SK-N-SH (cell line): ENCODE results near the gene EDEM3. TPM values are rescaled to one million over a fixed set of nuclear protein-coding genes. Genes with fewer than 3 reads are reported as not detected.

ENCODE experiments used
- CTCF ChIA-PET: fragments of 300-600, 350-600 bp; formaldehyde crosslinking; extraction: SDS; loops from one replicate; lab custom pipeline; 2021; lab: Yijun Ruan, JAX
- POLR2A ChIA-PET: fragments of 350-600 bp; sonication (Branson Sonifier 250); formaldehyde crosslinking; extraction: SDS; loops from one replicate; lab custom pipeline; 2020; ENCODE audit warnings: antibody characterized with exemption, inconsistent platforms; lab: Yijun Ruan, JAX
- DNase-seq: peaks from one replicate; pipeline ENCODE4 v3.0.0; 2012
- H2AFZ ChIP-seq: fragments of 200-600 bp; sonication (generic); 2 replicates; pipeline ENCODE4 v1.8.1; 2016; ENCODE audit warnings: antibody characterized with exemption, mild to moderate bottlenecking, low read depth
- H3F3A ChIP-seq: fragments of 200-600 bp; sonication (generic); replicated peaks from 2 replicates; pipeline ENCODE3; 2016; ENCODE audit warnings: antibody characterized with exemption, mild to moderate bottlenecking; ENCODE audit not compliant: insufficient read depth
- H3K27ac ChIP-seq, 2 experiments: fragments of 200-500 bp in 1 of 2; fragments of 200-600 bp in 1 of 2; sonication (Bioruptor generic) in 1 of 2; sonication (generic), shearing (Covaris generic) in 1 of 2; 2 replicates each; pipeline versions ENCODE4 v1.5.1 to v1.6.1; 2014 to 2016; ENCODE audit warnings: low read depth in 2 of 2, inconsistent platforms in 1 of 2, low read length in 1 of 2, mild to moderate bottlenecking in 1 of 2, mixed read lengths in 1 of 2
- H3K27me3 ChIP-seq: fragments of 200-600 bp; sonication (generic), shearing (Covaris generic); 2 replicates; pipeline ENCODE4 v1.6.1; 2016; ENCODE audit warnings: mixed run types; ENCODE audit not compliant: insufficient read depth
- H3K36me3 ChIP-seq, 2 experiments: fragments of 200-500 bp in 1 of 2; fragments of 200-600 bp in 1 of 2; sonication (Bioruptor generic) in 1 of 2; sonication (generic) in 1 of 2; replicated peaks in 1 of 2; 2 replicates each; pipeline versions ENCODE3 to v1.5.1; 2014 to 2016; ENCODE audit warnings: low read length in 1 of 2, mild to moderate bottlenecking in 1 of 2; ENCODE audit not compliant: insufficient read depth in 2 of 2, control insufficient read depth in 1 of 2
- H3K4me1 ChIP-seq, 2 experiments: fragments of 200-500 bp in 1 of 2; fragments of 200-600 bp in 1 of 2; sonication (Bioruptor generic) in 1 of 2; sonication (generic), shearing (Covaris generic) in 1 of 2; 2 replicates each; pipeline versions ENCODE4 v1.5.1 to v1.6.1; 2014 to 2016; ENCODE audit warnings: low read depth in 1 of 2, low read length in 1 of 2, mixed run types in 1 of 2; ENCODE audit not compliant: insufficient read depth in 2 of 2, control insufficient read depth in 1 of 2
- H3K4me2 ChIP-seq: fragments of 200-600 bp; sonication (generic), shearing (Covaris generic); 2 replicates; pipeline ENCODE4 v1.6.1; 2017; ENCODE audit warnings: mixed run types
- H3K4me3 ChIP-seq, 2 experiments: fragments of 200-500 bp in 1 of 2; fragments of 200-600 bp in 1 of 2; sonication (Bioruptor generic) in 1 of 2; sonication (generic), shearing (Covaris generic) in 1 of 2; 2 replicates each; pipeline versions ENCODE4 v1.5.1 to v1.8.1; 2014 to 2016; ENCODE audit warnings: low read depth in 2 of 2, inconsistent platforms in 1 of 2, low read length in 1 of 2, mild to moderate bottlenecking in 1 of 2, mixed read lengths in 1 of 2, moderate library complexity in 1 of 2
- H3K79me2 ChIP-seq: fragments of 200-600 bp; sonication (generic); 2 replicates; pipeline ENCODE4 v1.8.1; 2017; ENCODE audit warnings: mild to moderate bottlenecking; ENCODE audit not compliant: insufficient read depth
- H3K9ac ChIP-seq: fragments of 200-600 bp; sonication (generic); 2 replicates; pipeline ENCODE4 v1.6.1; 2017; ENCODE audit warnings: mixed run types
- H3K9me2 ChIP-seq: fragments of 200-600 bp; sonication (generic); 2 replicates; pipeline ENCODE4 v1.6.1; 2017; ENCODE audit warnings: mixed run types
- H3K9me3 ChIP-seq: fragments of 200-600 bp; sonication (generic); 2 replicates; pipeline ENCODE4 v1.6.1; 2017; ENCODE audit warnings: mixed run types, mild to moderate bottlenecking, moderate library complexity
- H4K20me1 ChIP-seq: fragments of 200-600 bp; sonication (generic); 2 replicates; pipeline ENCODE4 v1.6.1; 2017; ENCODE audit warnings: mild to moderate bottlenecking, mixed run types; ENCODE audit not compliant: insufficient read depth
- CHD2 ChIP-seq: fragments of 150-350 bp; IDR thresholded peaks from 2 replicates; pipeline ENCODE4 v1.6.1; 2018; ENCODE audit warnings: low read length; ENCODE audit not compliant: partially characterized antibody
- EP300 ChIP-seq, 2 experiments: IDR thresholded peaks; 2 replicates each; pipeline versions ENCODE4 v1.4.0 to v1.6.1; 2012; ENCODE audit warnings: borderline replicate concordance in 1 of 2, low read depth in 1 of 2, low read length in 1 of 2
- FOSL2 ChIP-seq: IDR thresholded peaks from 2 replicates; pipeline ENCODE4 v1.4.0; 2012; ENCODE audit warnings: low read depth, mild to moderate bottlenecking, moderate library complexity, borderline replicate concordance
- FOXM1 ChIP-seq: IDR thresholded peaks from 2 replicates; pipeline ENCODE4 v1.4.0; 2012; ENCODE audit warnings: low read depth, mild to moderate bottlenecking
- GABPA ChIP-seq: IDR thresholded peaks from 2 replicates; pipeline ENCODE4 v1.4.0; 2012; ENCODE audit warnings: low read depth, mild to moderate bottlenecking
- GATA2 ChIP-seq: sonication (generic); formaldehyde crosslinking; IDR thresholded peaks from 2 replicates; pipeline ENCODE4 v1.5.0; 2020; ENCODE audit warnings: mild to moderate bottlenecking, missing genetic modification reagents
- MEF2A ChIP-seq: IDR thresholded peaks from 2 replicates; pipeline ENCODE4 v1.4.0; 2012; ENCODE audit warnings: low read depth, borderline replicate concordance
- NFIC ChIP-seq: IDR thresholded peaks from 2 replicates; pipeline ENCODE4 v1.4.0; 2012; ENCODE audit warnings: borderline replicate concordance
- NRF1 ChIP-seq: IDR thresholded peaks from 2 replicates; pipeline ENCODE4 v1.6.1; 2012; ENCODE audit warnings: low read depth, mild to moderate bottlenecking, low read length
- RAD21 ChIP-seq: IDR thresholded peaks from 2 replicates; pipeline ENCODE4 v1.6.1; 2012; ENCODE audit warnings: mild to moderate bottlenecking, low read length
- TCF12 ChIP-seq: IDR thresholded peaks from 2 replicates; pipeline ENCODE4 v1.4.0; 2012
- YY1 ChIP-seq: IDR thresholded peaks from 2 replicates; pipeline ENCODE4 v1.4.0; 2012; ENCODE audit warnings: low read depth, mild to moderate bottlenecking
- WGBS: methylation state at CpG from one replicate; pipeline ENCODE4 v1.1.6; 2017; ENCODE audit warnings: low lambda C conversion rate; 5-methylcytosine and 5-hydroxymethylcytosine counted together
- polyA plus RNA-seq, 3 experiments: library from polyadenylated mRNA; depleted of rRNA; stranded (reverse); fragments of >200 nt; gene quantifications; 2 replicates each; pipeline ENCODE4 v1.2.3, GENCODE V29; 2012
- TF ChIP-seq, protein P1 (sequence below): IDR thresholded peaks from 2 replicates; pipeline ENCODE4 v1.4.0; 2012; ENCODE audit warnings: low read depth, borderline replicate concordance
- TF ChIP-seq, protein P2 (sequence below): fragments of 150-350 bp; IDR thresholded peaks from 2 replicates; pipeline ENCODE4 v1.6.1; 2016; ENCODE audit warnings: mild to moderate bottlenecking, low read depth, low read length
- TF ChIP-seq, protein P3 (sequence below): IDR thresholded peaks from 2 replicates; pipeline ENCODE4 v1.4.0; 2012; ENCODE audit warnings: low read depth
- TF ChIP-seq, protein P4 (sequence below): fragments of 150-350 bp; IDR thresholded peaks from 2 replicates; pipeline ENCODE4 v1.6.1; 2017; ENCODE audit warnings: antibody characterized with exemption, low read length, low read depth, borderline replicate concordance
- TF ChIP-seq, protein P5 (sequence below): fragments of 200-600 bp; sonication (generic); IDR thresholded peaks from 2 replicates; pipeline ENCODE4 v1.6.1; 2017; ENCODE audit warnings: antibody characterized with exemption, mild to moderate bottlenecking, moderate library complexity

EDEM3 gene
- polyA plus RNA-seq, 1 of the 3 experiments (the other 2 are of a cell fraction) = 28.6 TPM

DNA sequence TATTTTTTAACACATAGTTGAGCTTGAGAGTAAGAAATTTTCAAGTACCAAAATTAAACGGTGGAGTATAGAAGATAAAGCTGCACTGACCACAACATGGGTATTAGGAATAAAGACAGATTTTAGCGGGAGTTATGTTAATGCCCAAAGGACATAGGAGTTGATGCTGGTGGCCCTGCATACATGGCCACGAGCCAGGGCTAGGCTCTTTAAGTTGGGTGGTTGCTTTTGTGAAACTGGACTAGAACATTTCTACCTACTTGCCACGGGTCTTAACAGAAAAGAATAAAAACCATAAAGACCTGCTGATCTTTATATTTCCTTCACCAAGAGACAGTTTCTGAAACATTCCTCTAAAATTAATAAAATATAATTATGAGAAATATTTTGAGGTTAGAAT lies 14.9 kb downstream of the EDEM3 start:
- Histone ChIP-seq H2AFZ (no peak overlapping the region), H3K9me3 (no peaks in the 10 kb centered on the region), H3K9me2 (no peaks in the 10 kb centered on the region; the same call in 1 of the 2 replicates), H3K27me3 (no peaks in the 10 kb centered on the region), H3K36me3 (peaks cover 50 to 61% of the 10 kb centered on the region in 2 experiments), H3K4me1 (peaks cover 0 to 19% of the 10 kb centered on the region in 2 experiments; a peak in 2 of 4 replicates), H3K4me2 (no peak overlapping the region), H3K27ac (no peak overlapping the region), H3K9ac (no peak overlapping the region), H3K79me2 (peaks cover 23% of the 10 kb centered on the region), H3F3A (peaks cover 5% of the 10 kb centered on the region), H3K4me3 (no peak overlapping the region), H4K20me1 (no peaks in the 10 kb centered on the region)
- TF ChIP-seq, protein P1, sequence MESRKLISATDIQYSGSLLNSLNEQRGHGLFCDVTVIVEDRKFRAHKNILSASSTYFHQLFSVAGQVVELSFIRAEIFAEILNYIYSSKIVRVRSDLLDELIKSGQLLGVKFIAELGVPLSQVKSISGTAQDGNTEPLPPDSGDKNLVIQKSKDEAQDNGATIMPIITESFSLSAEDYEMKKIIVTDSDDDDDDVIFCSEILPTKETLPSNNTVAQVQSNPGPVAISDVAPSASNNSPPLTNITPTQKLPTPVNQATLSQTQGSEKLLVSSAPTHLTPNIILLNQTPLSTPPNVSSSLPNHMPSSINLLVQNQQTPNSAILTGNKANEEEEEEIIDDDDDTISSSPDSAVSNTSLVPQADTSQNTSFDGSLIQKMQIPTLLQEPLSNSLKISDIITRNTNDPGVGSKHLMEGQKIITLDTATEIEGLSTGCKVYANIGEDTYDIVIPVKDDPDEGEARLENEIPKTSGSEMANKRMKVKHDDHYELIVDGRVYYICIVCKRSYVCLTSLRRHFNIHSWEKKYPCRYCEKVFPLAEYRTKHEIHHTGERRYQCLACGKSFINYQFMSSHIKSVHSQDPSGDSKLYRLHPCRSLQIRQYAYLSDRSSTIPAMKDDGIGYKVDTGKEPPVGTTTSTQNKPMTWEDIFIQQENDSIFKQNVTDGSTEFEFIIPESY = no peak
- TF ChIP-seq GATA2 (CRISPR knock-in tag) (no peak), NFIC (no peak), GABPA (no peak), RAD21 (no peak), FOXM1 (no peak), FOSL2 (no peak), YY1 (no peak), NRF1 (no peak), MEF2A (no peak), EP300 (IDR thresholded peaks at IDR 0.05; ENCODE audit: borderline replicate concordance in 1 of 2, low read depth in 1 of 2, low read length in 1 of 2) (no peak), TCF12 (no peak), CHD2 (no peak)
- TF ChIP-seq, protein P2, sequence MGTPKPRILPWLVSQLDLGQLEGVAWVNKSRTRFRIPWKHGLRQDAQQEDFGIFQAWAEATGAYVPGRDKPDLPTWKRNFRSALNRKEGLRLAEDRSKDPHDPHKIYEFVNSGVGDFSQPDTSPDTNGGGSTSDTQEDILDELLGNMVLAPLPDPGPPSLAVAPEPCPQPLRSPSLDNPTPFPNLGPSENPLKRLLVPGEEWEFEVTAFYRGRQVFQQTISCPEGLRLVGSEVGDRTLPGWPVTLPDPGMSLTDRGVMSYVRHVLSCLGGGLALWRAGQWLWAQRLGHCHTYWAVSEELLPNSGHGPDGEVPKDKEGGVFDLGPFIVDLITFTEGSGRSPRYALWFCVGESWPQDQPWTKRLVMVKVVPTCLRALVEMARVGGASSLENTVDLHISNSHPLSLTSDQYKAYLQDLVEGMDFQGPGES = no peak
- TF ChIP-seq, protein P3, sequence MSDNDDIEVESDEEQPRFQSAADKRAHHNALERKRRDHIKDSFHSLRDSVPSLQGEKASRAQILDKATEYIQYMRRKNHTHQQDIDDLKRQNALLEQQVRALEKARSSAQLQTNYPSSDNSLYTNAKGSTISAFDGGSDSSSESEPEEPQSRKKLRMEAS = no peak
- TF ChIP-seq, protein P4, sequence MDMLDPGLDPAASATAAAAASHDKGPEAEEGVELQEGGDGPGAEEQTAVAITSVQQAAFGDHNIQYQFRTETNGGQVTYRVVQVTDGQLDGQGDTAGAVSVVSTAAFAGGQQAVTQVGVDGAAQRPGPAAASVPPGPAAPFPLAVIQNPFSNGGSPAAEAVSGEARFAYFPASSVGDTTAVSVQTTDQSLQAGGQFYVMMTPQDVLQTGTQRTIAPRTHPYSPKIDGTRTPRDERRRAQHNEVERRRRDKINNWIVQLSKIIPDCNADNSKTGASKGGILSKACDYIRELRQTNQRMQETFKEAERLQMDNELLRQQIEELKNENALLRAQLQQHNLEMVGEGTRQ = no peak
- TF ChIP-seq, protein P5, sequence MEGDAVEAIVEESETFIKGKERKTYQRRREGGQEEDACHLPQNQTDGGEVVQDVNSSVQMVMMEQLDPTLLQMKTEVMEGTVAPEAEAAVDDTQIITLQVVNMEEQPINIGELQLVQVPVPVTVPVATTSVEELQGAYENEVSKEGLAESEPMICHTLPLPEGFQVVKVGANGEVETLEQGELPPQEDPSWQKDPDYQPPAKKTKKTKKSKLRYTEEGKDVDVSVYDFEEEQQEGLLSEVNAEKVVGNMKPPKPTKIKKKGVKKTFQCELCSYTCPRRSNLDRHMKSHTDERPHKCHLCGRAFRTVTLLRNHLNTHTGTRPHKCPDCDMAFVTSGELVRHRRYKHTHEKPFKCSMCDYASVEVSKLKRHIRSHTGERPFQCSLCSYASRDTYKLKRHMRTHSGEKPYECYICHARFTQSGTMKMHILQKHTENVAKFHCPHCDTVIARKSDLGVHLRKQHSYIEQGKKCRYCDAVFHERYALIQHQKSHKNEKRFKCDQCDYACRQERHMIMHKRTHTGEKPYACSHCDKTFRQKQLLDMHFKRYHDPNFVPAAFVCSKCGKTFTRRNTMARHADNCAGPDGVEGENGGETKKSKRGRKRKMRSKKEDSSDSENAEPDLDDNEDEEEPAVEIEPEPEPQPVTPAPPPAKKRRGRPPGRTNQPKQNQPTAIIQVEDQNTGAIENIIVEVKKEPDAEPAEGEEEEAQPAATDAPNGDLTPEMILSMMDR = no peak
- POLR2A ChIA-PET = no interaction called here
- 83% methylated on average over 4 of the region's 4 CpGs for WGBS
- CTCF ChIA-PET = no interaction called here
- DNase-seq = no peak
